Muscle layer of duodenum (tissue), 2 donors: ENCODE measurements around the gene CDK8.

Experiments
- H3K27ac ChIP-seq: one replicate; pipeline ENCODE4 v1.7.0; 2013; ENCODE audit warnings: mild to moderate bottlenecking, low read length
- H3K27me3 ChIP-seq: one replicate; pipeline ENCODE4 v1.7.0; 2013; ENCODE audit warnings: low read depth, mild to moderate bottlenecking, control low read depth, low read length
- H3K36me3 ChIP-seq, 2 donors: one replicate each; pipeline ENCODE4 v1.7.0; 2013; ENCODE audit warnings: low read length in 2 of 2, control low read depth in 1 of 2, mild to moderate bottlenecking in 1 of 2; ENCODE audit not compliant: insufficient read depth in 2 of 2, control insufficient read depth in 1 of 2
- H3K4me1 ChIP-seq, 2 donors: one replicate each; pipeline ENCODE4 v1.7.0; 2013; ENCODE audit warnings: low read length in 2 of 2, mild to moderate bottlenecking in 2 of 2, control low read depth in 1 of 2, moderate library complexity in 1 of 2; ENCODE audit not compliant: insufficient read depth in 2 of 2, control insufficient read depth in 1 of 2
- H3K4me3 ChIP-seq, 2 donors: one replicate each; pipeline ENCODE4 v1.7.0; 2013; ENCODE audit warnings: low read length in 2 of 2, low read depth in 1 of 2, mild to moderate bottlenecking in 1 of 2
- H3K9me3 ChIP-seq, 2 donors: one replicate each; pipeline ENCODE4 v1.7.0; 2013; ENCODE audit warnings: low read length in 2 of 2, control low read depth in 1 of 2, mild to moderate bottlenecking in 1 of 2; ENCODE audit not compliant: control insufficient read depth in 1 of 2
- donor health status: healthy.

CDK8 gene

DNA sequence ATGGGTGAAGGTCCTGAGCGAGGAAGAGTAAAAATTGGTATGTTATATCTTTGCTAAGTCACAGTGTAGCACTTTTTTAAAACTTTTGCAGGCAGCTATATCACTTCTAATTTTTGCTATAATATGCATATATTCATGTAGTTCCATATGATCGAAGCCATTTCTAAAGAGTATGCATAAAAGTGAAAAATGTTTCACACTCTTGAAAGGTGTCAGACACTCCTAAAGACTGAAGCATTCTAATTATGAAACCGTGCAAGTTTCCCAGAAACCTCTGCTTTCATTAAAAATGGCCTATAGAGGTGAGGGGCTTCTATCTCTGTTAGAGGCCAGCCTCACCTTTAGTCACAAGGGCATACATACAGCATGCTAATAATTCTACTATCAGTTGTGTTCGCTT is 128.9 kb downstream of the CDK8 start:
- H3K27me3 ChIP-seq: no peaks in the 10 kb centered on the region
- H3K9me3 ChIP-seq: no peaks in the 10 kb centered on the region
- peaks cover 5 to 9% of the 10 kb centered on the region in 2 donors for H3K36me3 ChIP-seq
- H3K4me3 ChIP-seq: no peak overlapping the region
- peaks cover 0 to 8% of the 10 kb centered on the region in 2 donors for H3K4me1 ChIP-seq
- H3K27ac ChIP-seq: no peak overlapping the region

DNA sequence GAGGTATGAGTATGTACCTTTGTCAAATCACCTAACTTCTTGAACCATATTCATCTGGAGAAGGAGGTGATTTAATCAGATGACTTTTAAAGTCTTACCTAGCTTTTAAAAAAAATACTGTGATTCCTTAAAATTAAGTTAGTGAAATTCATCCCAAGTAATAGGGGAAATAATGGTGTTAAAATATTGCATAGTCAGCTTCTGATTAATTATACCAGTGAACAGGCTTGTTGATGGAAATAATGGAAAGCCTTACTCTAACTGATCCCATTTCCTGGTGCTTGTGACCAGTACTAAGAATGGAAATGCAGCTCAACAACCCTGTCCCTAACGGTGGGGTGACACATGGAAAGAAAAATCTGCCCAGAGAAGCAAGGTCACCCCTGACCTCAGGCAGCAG is 130.7 kb downstream of the CDK8 start:
- H3K4me3 ChIP-seq: no peak overlapping the region
- H3K36me3 ChIP-seq: peaks cover 5 to 14% of the 10 kb centered on the region in 2 donors
- H3K4me1 ChIP-seq: peaks cover 0 to 8% of the 10 kb centered on the region in 2 donors
- H3K27me3 ChIP-seq: no peaks in the 10 kb centered on the region
- no peak overlapping the region for H3K27ac ChIP-seq
- H3K9me3 ChIP-seq: no peaks in the 10 kb centered on the region

DNA sequence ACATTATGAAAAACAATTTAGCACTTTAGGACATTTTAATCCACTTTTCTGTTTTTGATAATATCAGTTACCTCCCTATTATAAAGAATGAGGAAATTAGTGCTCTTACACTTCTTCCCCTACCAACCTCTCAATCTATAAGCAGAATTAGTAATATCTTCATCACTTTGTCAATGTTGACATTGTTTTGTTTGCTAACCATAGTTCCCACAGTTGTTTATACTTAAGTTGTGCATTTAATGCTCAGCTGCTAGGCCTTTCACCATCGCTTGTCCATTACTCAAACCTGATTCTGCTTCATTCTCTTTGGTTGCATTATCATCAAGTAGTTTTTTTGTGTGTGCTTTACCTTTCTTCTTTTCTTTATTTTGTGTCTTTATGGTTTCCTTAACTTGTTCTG is 132.1 kb downstream of the CDK8 start:
- Histone ChIP-seq H3K4me3 (no peak overlapping the region), H3K36me3 (peaks cover 5 to 26% of the 10 kb centered on the region in 2 donors), H3K4me1 (peaks cover 0 to 8% of the 10 kb centered on the region in 2 donors), H3K27ac (no peak overlapping the region), H3K27me3 (no peaks in the 10 kb centered on the region), H3K9me3 (no peaks in the 10 kb centered on the region)

DNA sequence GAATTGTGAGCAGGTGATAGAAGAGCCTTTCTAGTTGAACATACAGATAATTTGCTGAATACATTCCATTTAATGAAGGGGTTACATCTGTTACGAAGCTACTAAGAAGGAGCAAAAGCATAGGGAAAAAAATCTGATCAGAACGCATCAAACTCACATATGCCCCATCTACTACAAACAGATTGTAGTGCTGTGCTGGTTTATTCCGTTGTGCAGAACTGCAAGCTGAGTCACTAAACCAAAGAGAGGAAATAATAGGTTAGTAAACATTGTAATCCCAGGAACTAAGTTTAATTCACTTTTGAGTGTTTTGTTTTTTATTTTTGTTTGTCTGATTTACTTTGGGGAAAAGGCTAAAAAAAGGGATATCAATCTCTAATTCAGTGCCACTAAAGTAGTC is 136.3 kb downstream of the CDK8 start:
- peaks cover 5 to 26% of the 10 kb centered on the region in 2 donors for H3K36me3 ChIP-seq
- no peak overlapping the region for H3K4me3 ChIP-seq
- H3K27ac ChIP-seq: no peak overlapping the region
- no peaks in the 10 kb centered on the region for H3K27me3 ChIP-seq
- H3K9me3 ChIP-seq: no peaks in the 10 kb centered on the region
- no peaks in the 10 kb centered on the region for H3K4me1 ChIP-seq

DNA sequence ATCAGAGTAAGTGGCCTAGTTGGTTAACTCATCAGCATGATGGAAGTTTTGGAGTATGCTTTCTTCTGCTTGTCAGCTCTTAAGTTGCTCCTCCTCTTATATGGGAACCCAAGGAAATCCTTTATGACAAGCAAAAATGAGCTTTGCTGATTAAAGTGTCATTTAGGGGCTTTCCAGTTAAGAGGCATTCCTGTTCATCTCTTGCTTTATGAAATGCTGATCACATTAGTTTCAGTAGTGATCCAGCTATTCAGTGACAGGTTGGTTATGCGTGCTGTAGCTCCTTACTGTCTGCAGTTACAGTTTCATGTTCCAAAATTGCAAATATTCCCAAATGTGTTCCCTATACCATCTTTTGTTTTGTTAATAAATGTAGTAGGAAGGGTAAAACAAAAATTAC is 146.6 kb downstream of the CDK8 start:
- H3K36me3 ChIP-seq: peaks cover 31 to 32% of the 10 kb centered on the region in 2 donors
- H3K27me3 ChIP-seq: no peaks in the 10 kb centered on the region
- no peaks in the 10 kb centered on the region for H3K4me1 ChIP-seq
- no peak overlapping the region for H3K27ac ChIP-seq
- H3K4me3 ChIP-seq: no peak overlapping the region
- H3K9me3 ChIP-seq: no peaks in the 10 kb centered on the region

DNA sequence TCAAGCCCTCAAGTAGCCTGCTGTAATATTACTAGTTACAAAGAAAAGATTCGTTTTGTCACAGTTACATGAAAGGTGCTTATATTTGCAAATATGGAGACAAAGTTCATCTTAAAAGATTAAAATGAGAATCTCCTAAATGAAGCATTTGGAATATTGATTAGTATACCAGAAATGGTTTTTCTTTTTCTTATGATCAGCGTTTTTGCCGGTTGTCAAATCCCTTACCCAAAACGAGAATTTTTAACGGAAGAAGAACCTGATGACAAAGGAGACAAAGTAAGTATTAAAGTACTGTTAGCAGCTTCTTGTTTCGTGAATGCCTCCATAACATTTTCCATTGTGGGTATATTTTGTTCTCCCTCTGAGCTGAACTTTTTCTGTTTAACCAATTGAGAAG is 147.1 kb downstream of the CDK8 start:
- Histone ChIP-seq H3K36me3 (peaks cover 32 to 33% of the 10 kb centered on the region in 2 donors), H3K4me3 (no peak overlapping the region), H3K9me3 (no peaks in the 10 kb centered on the region), H3K27me3 (no peaks in the 10 kb centered on the region), H3K27ac (no peak overlapping the region), H3K4me1 (no peaks in the 10 kb centered on the region)

DNA sequence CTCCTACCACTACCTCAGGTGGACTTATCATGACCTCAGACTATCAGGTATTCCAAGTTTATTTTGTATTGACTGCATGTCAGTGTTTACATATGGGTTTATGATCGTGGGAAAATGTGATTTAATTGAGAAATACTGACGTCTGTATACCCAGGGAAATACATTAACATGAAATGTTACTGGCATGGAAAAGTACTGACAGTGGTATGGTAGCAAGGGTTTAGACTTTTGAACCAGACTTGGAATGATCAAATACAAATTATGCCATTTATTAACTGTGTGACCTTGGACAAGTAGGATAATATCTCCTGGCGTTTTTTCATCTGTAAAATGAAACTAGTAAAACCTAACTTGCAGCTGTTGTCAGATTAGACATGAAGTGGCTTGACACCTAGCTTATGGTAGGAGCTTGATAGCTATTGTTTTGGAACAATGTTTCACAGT is 147.7 kb downstream of the CDK8 start:
- peaks cover 32 to 36% of the 10 kb centered on the region in 2 donors for H3K36me3 ChIP-seq
- H3K27me3 ChIP-seq: no peaks in the 10 kb centered on the region
- no peaks in the 10 kb centered on the region for H3K9me3 ChIP-seq
- no peak overlapping the region for H3K27ac ChIP-seq
- no peaks in the 10 kb centered on the region for H3K4me1 ChIP-seq
- no peak overlapping the region for H3K4me3 ChIP-seq

DNA sequence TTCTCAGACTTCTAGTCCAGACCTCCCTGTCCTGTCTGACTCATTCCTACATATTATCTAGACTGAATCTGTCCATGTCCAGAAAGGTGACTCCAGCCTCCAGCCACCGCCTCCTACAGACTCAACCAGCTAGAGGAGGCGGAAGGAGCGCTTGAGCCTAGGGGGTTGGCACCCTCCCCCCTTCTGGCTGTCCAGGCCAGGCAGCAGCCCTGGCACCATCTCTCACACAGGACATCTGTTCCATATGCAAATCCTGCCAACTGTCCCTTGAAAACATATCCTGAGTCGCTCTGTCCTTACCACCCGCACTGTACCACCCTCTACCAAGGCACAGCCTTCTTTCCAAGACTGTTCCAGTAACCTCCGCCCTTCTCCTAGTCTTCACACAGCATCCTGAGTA is 152.9 kb downstream of the CDK8 start:
- no peak overlapping the region for H3K27ac ChIP-seq

DNA sequence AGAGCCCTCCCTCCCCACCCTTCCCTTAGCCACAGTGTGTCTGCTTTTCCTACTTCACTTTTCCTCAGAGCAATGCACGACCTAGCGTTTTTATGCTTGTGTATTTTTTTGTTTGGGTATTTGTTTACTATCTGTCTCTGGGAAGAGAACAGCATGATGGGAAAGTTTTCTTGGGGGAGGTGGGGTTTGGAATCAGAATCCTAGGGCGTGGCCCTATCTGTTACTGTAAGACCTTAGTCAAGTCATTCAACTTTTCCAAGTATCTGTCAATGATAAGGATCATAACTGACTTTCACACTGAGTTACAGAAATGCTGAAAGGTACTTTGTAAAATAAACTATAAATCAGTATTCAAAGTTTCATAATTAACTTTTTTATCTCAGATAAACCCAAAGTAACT is 157.3 kb downstream of the CDK8 start:
- H3K27ac ChIP-seq: no peak overlapping the region
- no peak overlapping the region for H3K4me3 ChIP-seq
- H3K4me1 ChIP-seq: no peaks in the 10 kb centered on the region
- peaks cover 2 to 4% of the 10 kb centered on the region in 2 donors for H3K36me3 ChIP-seq
- H3K27me3 ChIP-seq: no peaks in the 10 kb centered on the region
- H3K9me3 ChIP-seq: peaks cover 0 to 6% of the 10 kb centered on the region in 2 donors

More for the DNA sequence above, 152.9 kb downstream of the CDK8 start:
- no peaks in the 10 kb centered on the region for H3K9me3 ChIP-seq
- H3K4me3 ChIP-seq: no peak overlapping the region
- H3K36me3 ChIP-seq: peaks cover 19 to 21% of the 10 kb centered on the region in 2 donors
- H3K4me1 ChIP-seq: no peaks in the 10 kb centered on the region
- H3K27me3 ChIP-seq: no peaks in the 10 kb centered on the region

DNA sequence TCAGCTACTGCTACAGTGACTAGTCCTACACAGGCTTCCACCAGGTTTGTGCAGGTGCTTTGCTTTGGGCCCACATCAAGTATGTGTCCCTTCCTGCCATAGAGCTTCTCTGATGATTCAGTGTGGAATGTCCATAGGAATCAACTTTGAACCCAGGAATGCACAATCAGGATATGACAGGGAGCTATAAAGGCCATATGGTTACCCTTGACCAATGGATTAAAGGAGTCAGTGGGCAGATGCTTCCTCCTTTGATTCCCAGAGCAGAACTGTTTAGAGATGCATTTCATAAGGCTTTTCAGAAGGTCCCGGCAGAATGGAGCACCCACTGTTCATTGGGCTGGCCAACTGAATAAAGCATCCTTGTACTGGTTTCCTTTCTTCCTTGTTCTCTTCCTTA is 158.3 kb downstream of the CDK8 start:
- no peaks in the 10 kb centered on the region for H3K4me1 ChIP-seq
- no peaks in the 10 kb centered on the region for H3K27me3 ChIP-seq
- H3K9me3 ChIP-seq: peaks cover 0 to 6% of the 10 kb centered on the region in 2 donors
- peaks cover 0 to 4% of the 10 kb centered on the region in 2 donors for H3K36me3 ChIP-seq
- no peak overlapping the region for H3K4me3 ChIP-seq
- H3K27ac ChIP-seq: no peak overlapping the region

DNA sequence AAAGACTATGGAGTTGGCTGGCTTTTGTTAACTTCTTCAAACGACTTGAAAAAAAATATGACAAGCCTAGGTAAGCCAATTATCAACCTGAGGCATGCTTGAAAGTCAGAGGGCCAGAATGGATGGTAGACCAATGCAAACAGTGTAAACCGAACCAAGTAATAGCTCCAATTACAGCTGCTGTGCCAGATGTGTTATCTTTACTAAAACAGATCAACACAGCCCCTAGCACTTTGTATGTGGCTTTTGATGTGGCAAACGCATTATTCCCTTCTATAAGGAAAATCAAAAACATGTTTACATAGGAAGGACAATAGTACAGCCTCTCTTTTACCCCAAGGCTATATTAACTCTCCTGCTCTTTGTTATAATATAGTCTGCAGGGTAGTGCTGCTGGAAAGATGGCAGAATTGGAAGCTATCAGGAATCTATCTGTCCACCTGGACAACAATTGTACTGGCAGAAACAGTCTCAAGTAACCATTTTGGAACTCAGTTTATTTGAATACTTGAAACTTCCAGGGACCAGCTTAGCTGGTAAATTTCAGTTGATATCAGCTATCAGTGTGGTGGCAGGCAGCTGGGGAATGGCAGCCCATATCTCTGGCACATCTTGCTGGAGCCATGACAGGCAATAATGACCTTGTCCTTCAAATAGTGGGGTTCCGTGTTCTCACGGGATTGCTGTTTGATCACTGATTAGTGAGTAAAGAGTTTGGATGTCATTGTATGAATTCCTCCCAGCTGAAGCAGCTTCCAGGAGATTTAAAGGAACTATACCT is 159.2 kb downstream of the CDK8 start:
- Histone ChIP-seq H3K36me3 (peaks cover 0 to 4% of the 10 kb centered on the region in 2 donors), H3K4me1 (no peaks in the 10 kb centered on the region), H3K27me3 (no peaks in the 10 kb centered on the region), H3K27ac (no peak overlapping the region), H3K9me3 (peaks cover 0 to 6% of the 10 kb centered on the region in 2 donors), H3K4me3 (no peak overlapping the region)
